ENCODE results near the gene NDC1.

GRCh38 chr1:53737648-53738204, 100.4 kb downstream of the NDC1 start:
- no peak for TF ChIP-seq CTCF (IDR thresholded peaks at IDR 0.05)
- no peak for TF ChIP-seq POLR2A (IDR thresholded peaks at IDR 0.05)
- TF ChIP-seq POLR2AphosphoS5 (IDR thresholded peaks at IDR 0.05), result no peak

All from prostate gland (tissue), 2 donors.